Uterus (tissue), 4 donors: ENCODE data around the gene ARHGAP10. TPM values are rescaled to one million over a fixed set of nuclear protein-coding genes. Genes with fewer than 3 reads are reported as not detected.

ENCODE experiments used
- DNase-seq, 2 donors: peaks; one replicate each; pipeline ENCODE4 v3.0.0-alpha.2; 2019 to 2020
- H3K27ac ChIP-seq, 2 donors: fragments of 200-600 bp; sonication (generic); 1 replicate in 1 of 2; 2 replicates in 1 of 2; pipeline ENCODE4 v1.5.1; 2016 to 2018
- H3K27me3 ChIP-seq, 2 donors: fragments of 200-600 bp; sonication (generic); one replicate each; pipeline ENCODE4 v1.5.1; 2018 to 2019; ENCODE audit warnings: control low read depth in 1 of 2
- H3K36me3 ChIP-seq, 2 donors: fragments of 200-600 bp; sonication (generic); one replicate each; pipeline ENCODE4 v1.5.1; 2019; ENCODE audit warnings: control low read depth in 1 of 2
- H3K4me1 ChIP-seq, 2 donors: fragments of 200-600 bp; sonication (generic); one replicate each; pipeline ENCODE4 v1.5.1; 2018 to 2019; ENCODE audit warnings: control low read depth in 1 of 2
- H3K4me3 ChIP-seq, 2 donors: fragments of 200-600 bp; sonication (generic); 1 replicate in 1 of 2; 2 replicates in 1 of 2; pipeline ENCODE4 v1.5.1; 2018 to 2019; ENCODE audit warnings: mild to moderate bottlenecking in 1 of 2
- H3K9me3 ChIP-seq, 2 donors: fragments of 200-600 bp; sonication (generic); one replicate each; pipeline ENCODE4 v1.5.1; 2019; ENCODE audit warnings: control low read depth in 1 of 2
- CTCF ChIP-seq, 4 experiments: fragments of 200-600 bp in 2 of 4; fragments of 450-650 bp in 2 of 4; sonication (generic) in 2 of 4; IDR thresholded peaks; one replicate each; pipeline ENCODE4 v1.5.1; 2016 to 2019; ENCODE audit warnings: antibody characterized with exemption in 4 of 4, mild to moderate bottlenecking in 2 of 4, moderate library complexity in 1 of 4
- POLR2A ChIP-seq, 2 donors: fragments of 450-650 bp; IDR thresholded peaks; one replicate each; pipeline ENCODE4 v1.6.1; 2016; ENCODE audit warnings: antibody characterized with exemption in 2 of 2, mild to moderate bottlenecking in 1 of 2, moderate library complexity in 1 of 2
- intact Hi-C: fragments of 100-400 bp; cut with DNase I; formaldehyde crosslinking; loops from one replicate; pipeline ENCODE4 v1.15.1; 2023; ENCODE audit warnings: low total_unique reads
- total RNA-seq, 4 donors: library from RNA; depleted of rRNA in 3 of 4; stranded (reverse); fragments of >200 nt in 3 of 4; gene quantifications; one replicate each; pipeline versions ENCODE4 v1.1.0 to v1.2.4, GENCODE V29; 2014 to 2023
- donor health status: DM: yes; HTN: yes; CAD: no.

Gene ARHGAP10
- total RNA-seq, 4 donors from 2014 or later = 25.1 to 94.4 (median 54.4) TPM

GRCh38 chr4:147733716-147734344 is 1.9 kb downstream of the ARHGAP10 start:
- no peaks in the 10 kb centered on the region for H3K27me3 ChIP-seq
- peak in 1 of 2 donors; percentile 22 for DNase-seq
- H3K36me3 ChIP-seq = no peaks in the 10 kb centered on the region
- H3K27ac ChIP-seq = peak overlapping the region; percentile 84 to 87
- intact Hi-C loops = no loop called here
- no peaks in the 10 kb centered on the region for H3K9me3 ChIP-seq
- H3K4me3 ChIP-seq = peak overlapping the region; percentile 51 to 91
- TF ChIP-seq POLR2A (IDR thresholded peaks at IDR 0.05) (no peak), CTCF (IDR thresholded peaks at IDR 0.05) (no peak)
- no peaks in the 10 kb centered on the region for H3K4me1 ChIP-seq

GRCh38 chr4:147734496-147734895 is 2.6 kb downstream of the ARHGAP10 start:
- H3K4me3 ChIP-seq = peak overlapping the region in 1 of 2 donors; percentile 91
- no peaks in the 10 kb centered on the region for H3K27me3 ChIP-seq
- intact Hi-C loops = no loop called here
- H3K27ac ChIP-seq = peak overlapping the region; percentile 84 to 87
- TF ChIP-seq CTCF (IDR thresholded peaks at IDR 0.05) (no peak), POLR2A (IDR thresholded peaks at IDR 0.05) (no peak)
- no peaks in the 10 kb centered on the region for H3K36me3 ChIP-seq
- no peaks in the 10 kb centered on the region for H3K4me1 ChIP-seq
- H3K9me3 ChIP-seq = no peaks in the 10 kb centered on the region
- no peak for DNase-seq

GRCh38 chr4:147735413-147736301 is 3.8 kb downstream of the ARHGAP10 start:
- peak overlapping the region in 1 of 2 donors; percentile 25 for H3K27ac ChIP-seq
- intact Hi-C loops = no loop called here
- no peaks in the 10 kb centered on the region for H3K4me1 ChIP-seq
- no peaks in the 10 kb centered on the region for H3K27me3 ChIP-seq
- no peak overlapping the region for H3K4me3 ChIP-seq
- no peaks in the 10 kb centered on the region for H3K9me3 ChIP-seq
- no peaks in the 10 kb centered on the region for H3K36me3 ChIP-seq
- DNase-seq = no peak
- no peak for TF ChIP-seq POLR2A (IDR thresholded peaks at IDR 0.05)
- TF ChIP-seq CTCF (IDR thresholded peaks at IDR 0.05) = no peak

GRCh38 chr4:147736458-147736857 is 4.6 kb downstream of the ARHGAP10 start:
- Histone ChIP-seq H3K9me3 (no peaks in the 10 kb centered on the region), H3K27me3 (no peaks in the 10 kb centered on the region), H3K4me1 (no peaks in the 10 kb centered on the region), H3K27ac (peak overlapping the region in 1 of 2 donors; percentile 25), H3K4me3 (no peak overlapping the region), H3K36me3 (no peaks in the 10 kb centered on the region)
- intact Hi-C loops = no loop called here
- DNase-seq = no peak
- no peak for TF ChIP-seq POLR2A (IDR thresholded peaks at IDR 0.05)

GRCh38 chr4:147737623-147738022 is 5.7 kb downstream of the ARHGAP10 start:
- Histone ChIP-seq H3K4me3 (no peak overlapping the region), H3K27me3 (no peaks in the 10 kb centered on the region), H3K9me3 (no peaks in the 10 kb centered on the region), H3K4me1 (no peaks in the 10 kb centered on the region), H3K27ac (no peak overlapping the region), H3K36me3 (no peaks in the 10 kb centered on the region)
- intact Hi-C loops = no loop called here
- TF ChIP-seq CTCF (IDR thresholded peaks at IDR 0.05) = no peak
- no peak for TF ChIP-seq POLR2A (IDR thresholded peaks at IDR 0.05)
- DNase-seq = no peak
